GM18511 (cell line): Measurements from ENCODE around the gene H19.

Experiments used
- ATAC-seq: cut with Tn5 transposase; IDR thresholded peaks from one replicate; pipeline ENCODE4 v1.9.1; 2021; ENCODE audit warnings: mild to moderate bottlenecking, moderate library complexity; ENCODE audit not compliant: unreplicated experiment

Gene H19

DNA sequence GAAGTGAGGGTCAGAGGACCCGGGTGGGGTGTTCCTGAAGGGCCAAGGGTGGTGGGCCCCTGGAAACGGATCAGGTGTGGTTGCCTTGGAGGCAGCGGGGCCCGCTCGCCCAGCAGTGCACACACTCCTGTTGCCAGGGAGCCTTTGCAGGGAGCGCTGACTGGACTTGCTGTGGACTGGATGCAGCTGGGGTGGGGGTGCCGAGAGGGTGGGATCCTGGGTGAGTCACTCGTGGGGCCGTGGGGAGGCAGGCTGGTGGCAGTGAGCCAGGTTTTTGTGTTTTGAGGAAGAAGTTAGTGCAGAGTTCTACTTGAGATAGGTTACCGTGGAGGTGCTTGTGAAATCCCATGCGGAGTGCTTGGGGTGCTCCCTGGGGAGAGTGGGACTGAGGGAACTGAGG, 49.3 kb downstream of the H19 start:
- no peak for ATAC-seq

DNA sequence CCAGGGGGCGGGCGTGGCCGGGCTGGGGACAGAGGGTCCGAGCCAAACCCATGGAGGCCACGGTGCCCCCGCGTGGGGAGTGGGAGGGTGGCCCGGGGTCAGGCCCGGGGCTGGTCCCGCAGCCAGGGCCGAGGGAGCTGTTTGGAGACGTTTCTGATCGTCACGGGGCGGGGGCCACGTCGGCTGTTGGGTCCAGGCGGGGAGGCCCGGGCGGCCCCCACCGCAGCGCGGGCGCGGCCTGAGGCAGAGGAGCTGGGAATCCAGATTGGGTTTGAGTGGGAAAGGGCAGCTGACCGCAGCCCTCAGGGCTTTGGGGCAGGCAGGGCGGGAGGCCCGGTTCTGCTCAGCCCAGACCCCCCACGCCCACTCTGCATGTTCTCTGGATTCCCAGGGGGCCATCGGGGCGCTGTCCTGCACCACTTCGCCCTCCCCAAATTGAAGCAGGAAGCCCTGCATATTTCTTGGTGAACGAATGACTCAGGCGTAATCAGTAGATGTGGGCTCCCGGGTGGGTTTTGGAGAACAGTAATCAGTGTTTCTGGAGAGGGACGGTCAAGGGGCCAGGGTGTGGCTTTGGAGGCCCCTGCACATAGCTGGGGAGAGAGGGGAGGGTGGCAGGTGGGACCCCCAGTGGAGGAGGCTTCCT, 49.9 kb downstream of the H19 start:
- ATAC-seq, result no peak

DNA sequence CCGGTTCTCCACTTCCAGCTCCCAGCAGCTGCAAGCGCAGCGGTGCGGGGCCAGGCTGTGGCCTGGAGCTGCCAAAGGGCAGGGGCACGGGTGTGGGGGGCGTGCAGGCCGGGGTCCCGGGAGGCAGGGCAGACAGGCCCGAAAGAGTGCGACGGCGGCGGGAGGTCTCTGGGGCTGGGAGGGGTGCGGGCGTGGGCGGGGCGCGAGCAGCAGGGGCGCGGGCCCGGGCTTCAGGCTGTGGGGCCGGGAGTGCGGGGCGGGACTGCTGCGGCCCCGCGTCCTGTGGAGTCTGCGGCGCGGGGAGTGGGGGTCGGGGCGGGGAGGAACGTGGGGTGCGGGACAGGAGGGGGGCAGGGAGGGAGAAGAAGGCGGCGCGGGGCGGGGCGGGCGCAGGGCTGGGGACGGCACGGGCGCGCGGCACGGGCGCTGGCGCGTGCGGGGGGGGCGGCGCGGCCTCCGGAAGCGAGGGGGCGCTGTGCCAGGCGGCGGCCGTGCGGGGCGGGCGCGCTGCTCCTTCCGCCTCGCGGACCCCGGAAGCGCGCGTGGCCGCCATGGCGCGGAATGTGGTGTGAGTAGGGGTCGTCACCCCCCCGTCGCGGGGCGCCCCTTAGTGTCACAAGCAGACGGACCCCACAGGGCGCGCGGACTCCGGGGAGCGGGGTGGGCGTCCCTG, 50.7 kb downstream of the H19 start, which contains the start of gene MRPL23:
Gene MRPL23, plus strand, starts transcription at position 521 of the 673 bp plus-strand sequence. Its CDS starts 31 bp downstream, at position 552.
- ATAC-seq, result no peak
